SK-N-SH (cell line): ENCODE results near the gene ZSCAN9. TPM values are rescaled to one million over a fixed set of nuclear protein-coding genes. Genes with fewer than 3 reads are reported as not detected.

Experiments
- CTCF ChIA-PET: fragments of 300-600, 350-600 bp; formaldehyde crosslinking; extraction: SDS; loops from one replicate; lab custom pipeline; 2021; lab: Yijun Ruan, JAX
- POLR2A ChIA-PET: fragments of 350-600 bp; sonication (Branson Sonifier 250); formaldehyde crosslinking; extraction: SDS; loops from one replicate; lab custom pipeline; 2020; ENCODE audit warnings: antibody characterized with exemption, inconsistent platforms; lab: Yijun Ruan, JAX
- DNase-seq: peaks from one replicate; pipeline ENCODE4 v3.0.0; 2012
- H2AFZ ChIP-seq: fragments of 200-600 bp; sonication (generic); 2 replicates; pipeline ENCODE4 v1.8.1; 2016; ENCODE audit warnings: antibody characterized with exemption, mild to moderate bottlenecking, low read depth
- H3F3A ChIP-seq: fragments of 200-600 bp; sonication (generic); replicated peaks from 2 replicates; pipeline ENCODE3; 2016; ENCODE audit warnings: antibody characterized with exemption, mild to moderate bottlenecking; ENCODE audit not compliant: insufficient read depth
- H3K27ac ChIP-seq, 2 experiments: fragments of 200-500 bp in 1 of 2; fragments of 200-600 bp in 1 of 2; sonication (Bioruptor generic) in 1 of 2; sonication (generic), shearing (Covaris generic) in 1 of 2; 2 replicates each; pipeline versions ENCODE4 v1.5.1 to v1.6.1; 2014 to 2016; ENCODE audit warnings: low read depth in 2 of 2, inconsistent platforms in 1 of 2, low read length in 1 of 2, mild to moderate bottlenecking in 1 of 2, mixed read lengths in 1 of 2
- H3K27me3 ChIP-seq: fragments of 200-600 bp; sonication (generic), shearing (Covaris generic); 2 replicates; pipeline ENCODE4 v1.6.1; 2016; ENCODE audit warnings: mixed run types; ENCODE audit not compliant: insufficient read depth
- H3K36me3 ChIP-seq, 2 experiments: fragments of 200-500 bp in 1 of 2; fragments of 200-600 bp in 1 of 2; sonication (Bioruptor generic) in 1 of 2; sonication (generic) in 1 of 2; replicated peaks in 1 of 2; 2 replicates each; pipeline versions ENCODE3 to v1.5.1; 2014 to 2016; ENCODE audit warnings: low read length in 1 of 2, mild to moderate bottlenecking in 1 of 2; ENCODE audit not compliant: insufficient read depth in 2 of 2, control insufficient read depth in 1 of 2
- H3K4me1 ChIP-seq, 2 experiments: fragments of 200-500 bp in 1 of 2; fragments of 200-600 bp in 1 of 2; sonication (Bioruptor generic) in 1 of 2; sonication (generic), shearing (Covaris generic) in 1 of 2; 2 replicates each; pipeline versions ENCODE4 v1.5.1 to v1.6.1; 2014 to 2016; ENCODE audit warnings: low read depth in 1 of 2, low read length in 1 of 2, mixed run types in 1 of 2; ENCODE audit not compliant: insufficient read depth in 2 of 2, control insufficient read depth in 1 of 2
- H3K4me2 ChIP-seq: fragments of 200-600 bp; sonication (generic), shearing (Covaris generic); 2 replicates; pipeline ENCODE4 v1.6.1; 2017; ENCODE audit warnings: mixed run types
- H3K4me3 ChIP-seq, 2 experiments: fragments of 200-500 bp in 1 of 2; fragments of 200-600 bp in 1 of 2; sonication (Bioruptor generic) in 1 of 2; sonication (generic), shearing (Covaris generic) in 1 of 2; 2 replicates each; pipeline versions ENCODE4 v1.5.1 to v1.8.1; 2014 to 2016; ENCODE audit warnings: low read depth in 2 of 2, inconsistent platforms in 1 of 2, low read length in 1 of 2, mild to moderate bottlenecking in 1 of 2, mixed read lengths in 1 of 2, moderate library complexity in 1 of 2
- H3K79me2 ChIP-seq: fragments of 200-600 bp; sonication (generic); 2 replicates; pipeline ENCODE4 v1.8.1; 2017; ENCODE audit warnings: mild to moderate bottlenecking; ENCODE audit not compliant: insufficient read depth
- H3K9ac ChIP-seq: fragments of 200-600 bp; sonication (generic); 2 replicates; pipeline ENCODE4 v1.6.1; 2017; ENCODE audit warnings: mixed run types
- H3K9me2 ChIP-seq: fragments of 200-600 bp; sonication (generic); 2 replicates; pipeline ENCODE4 v1.6.1; 2017; ENCODE audit warnings: mixed run types
- H3K9me3 ChIP-seq: fragments of 200-600 bp; sonication (generic); 2 replicates; pipeline ENCODE4 v1.6.1; 2017; ENCODE audit warnings: mixed run types, mild to moderate bottlenecking, moderate library complexity
- H4K20me1 ChIP-seq: fragments of 200-600 bp; sonication (generic); 2 replicates; pipeline ENCODE4 v1.6.1; 2017; ENCODE audit warnings: mild to moderate bottlenecking, mixed run types; ENCODE audit not compliant: insufficient read depth
- CTCF ChIP-seq: fragments of 200-600 bp; sonication (generic); IDR thresholded peaks from 2 replicates; pipeline ENCODE4 v1.6.1; 2017; ENCODE audit warnings: antibody characterized with exemption, mild to moderate bottlenecking, moderate library complexity
- ELF1 ChIP-seq: IDR thresholded peaks from 2 replicates; pipeline ENCODE4 v1.4.0; 2012
- FOSL2 ChIP-seq: IDR thresholded peaks from 2 replicates; pipeline ENCODE4 v1.4.0; 2012; ENCODE audit warnings: low read depth, mild to moderate bottlenecking, moderate library complexity, borderline replicate concordance
- FOXJ3 ChIP-seq: sonication (generic); formaldehyde crosslinking; IDR thresholded peaks from 2 replicates; pipeline ENCODE4 v1.5.1; 2020; ENCODE audit warnings: mild to moderate bottlenecking, missing genetic modification reagents
- FOXM1 ChIP-seq: IDR thresholded peaks from 2 replicates; pipeline ENCODE4 v1.4.0; 2012; ENCODE audit warnings: low read depth, mild to moderate bottlenecking
- GATA2 ChIP-seq: sonication (generic); formaldehyde crosslinking; IDR thresholded peaks from 2 replicates; pipeline ENCODE4 v1.5.0; 2020; ENCODE audit warnings: mild to moderate bottlenecking, missing genetic modification reagents
- IRF3 ChIP-seq: fragments of 150-350 bp; IDR thresholded peaks from 2 replicates; pipeline ENCODE4 v1.6.1; 2016; ENCODE audit warnings: mild to moderate bottlenecking, low read depth, low read length
- MEF2A ChIP-seq: IDR thresholded peaks from 2 replicates; pipeline ENCODE4 v1.4.0; 2012; ENCODE audit warnings: low read depth, borderline replicate concordance
- NRF1 ChIP-seq: IDR thresholded peaks from 2 replicates; pipeline ENCODE4 v1.6.1; 2012; ENCODE audit warnings: low read depth, mild to moderate bottlenecking, low read length
- POLR2AphosphoS5 ChIP-seq: IDR thresholded peaks from 2 replicates; pipeline ENCODE4 v1.6.1; 2012; ENCODE audit warnings: low read depth, low read length
- RAD21 ChIP-seq: IDR thresholded peaks from 2 replicates; pipeline ENCODE4 v1.6.1; 2012; ENCODE audit warnings: mild to moderate bottlenecking, low read length
- REST ChIP-seq: IDR thresholded peaks from 2 replicates; pipeline ENCODE4 v1.6.1; 2012; ENCODE audit warnings: mild to moderate bottlenecking, low read depth, low read length, moderate library complexity
- RXRA ChIP-seq: IDR thresholded peaks from 2 replicates; pipeline ENCODE4 v1.4.0; 2012; ENCODE audit warnings: low read depth, mild to moderate bottlenecking, borderline replicate concordance
- SIN3A ChIP-seq: IDR thresholded peaks from 2 replicates; pipeline ENCODE4 v1.6.1; 2012; ENCODE audit warnings: low read depth, mild to moderate bottlenecking, low read length, moderate library complexity, borderline replicate concordance
- TAF1 ChIP-seq: IDR thresholded peaks from 2 replicates; pipeline ENCODE4 v1.6.1; 2012; ENCODE audit warnings: low read depth, mild to moderate bottlenecking, low read length, moderate library complexity, borderline replicate concordance
- TCF12 ChIP-seq: IDR thresholded peaks from 2 replicates; pipeline ENCODE4 v1.4.0; 2012
- TEAD4 ChIP-seq: IDR thresholded peaks from 2 replicates; pipeline ENCODE4 v1.4.0; 2012; ENCODE audit warnings: mild to moderate bottlenecking, borderline replicate concordance; ENCODE audit not compliant: insufficient read depth
- YY1 ChIP-seq: IDR thresholded peaks from 2 replicates; pipeline ENCODE4 v1.4.0; 2012; ENCODE audit warnings: low read depth, mild to moderate bottlenecking
- WGBS: methylation state at CpG from one replicate; pipeline ENCODE4 v1.1.6; 2017; ENCODE audit warnings: low lambda C conversion rate; 5-methylcytosine and 5-hydroxymethylcytosine counted together
- polyA plus RNA-seq, 3 experiments: library from polyadenylated mRNA; depleted of rRNA; stranded (reverse); fragments of >200 nt; gene quantifications; 2 replicates each; pipeline ENCODE4 v1.2.3, GENCODE V29; 2012

The ZSCAN9 gene
- polyA plus RNA-seq, 1 of the 3 experiments (the other 2 are of a cell fraction) = 13.7 TPM

GRCh38 chr6:28280595-28281287 is 55.7 kb downstream of the ZSCAN9 start:
- WGBS = 37% methylated on average over 3 of the region's 3 CpGs
- peaks cover 29 to 38% of the 10 kb centered on the region in 2 experiments for H3K36me3 ChIP-seq
- H3K27me3 ChIP-seq = no peaks in the 10 kb centered on the region
- H3K27ac ChIP-seq = peak overlapping the region; percentile 35 to 62; a peak in 2 of 4 replicates
- H3K4me3 ChIP-seq = peak overlapping the region; percentile 93 to 98
- ChIA-PET CTCF (interaction anchor here (0.6 to 1.9 kb wide), 7 partner anchors 14 to 152 kb away, joined by 3 to 10 read pairs (median 3); partner anchors contain the start of gene ZSCAN26), POLR2A (interaction anchor here (0.8 to 2.8 kb wide), 8 partner anchors 13 to 176 kb away, joined by 3 to 22 read pairs (median 6); partner anchors contain the start of genes ZKSCAN3, ZSCAN26 and ZSCAN31)
- H3K9me2 ChIP-seq = no peaks in the 10 kb centered on the region
- peak overlapping the region; percentile 91 for H3K4me2 ChIP-seq
- H3K9me3 ChIP-seq = no peaks in the 10 kb centered on the region
- peaks cover 0 to 7% of the 10 kb centered on the region in 2 experiments; a peak in 2 of 4 replicates for H3K4me1 ChIP-seq
- peak overlapping the region; percentile 99 for H2AFZ ChIP-seq
- H4K20me1 ChIP-seq = no peaks in the 10 kb centered on the region
- H3F3A ChIP-seq = peaks cover 8% of the 10 kb centered on the region
- peaks cover 22% of the 10 kb centered on the region; the same call in 1 of the 2 replicates for H3K79me2 ChIP-seq
- peak overlapping the region; percentile 72 for H3K9ac ChIP-seq
- no peak for TF ChIP-seq TAF1
- no peak for TF ChIP-seq TEAD4
- no peak for TF ChIP-seq ELF1
- TF ChIP-seq POLR2AphosphoS5 = no peak
- TF ChIP-seq, all 33 proteins: peak for 0
- no peak for DNase-seq

- 2% methylated on average over 11 of the region's 50 CpGs for WGBS
- CTCF ChIA-PET = interaction anchor here (0.9 to 1.9 kb wide), 6 partner anchors 14 to 153 kb away, joined by 3 to 10 read pairs (median 4); partner anchors contain the start of gene ZSCAN26
- peak; percentile 49; the same call in 1 of the 2 replicates for TF ChIP-seq REST
- TF ChIP-seq RAD21 = no peak; the same call in 1 of the 2 replicates
- no peak for TF ChIP-seq CTCF
- TF ChIP-seq GATA2 = no peak
- TF ChIP-seq FOXM1 = no peak
- no peak for TF ChIP-seq IRF3
- no peak for TF ChIP-seq NRF1
- TF ChIP-seq MEF2A = no peak
- no peak for TF ChIP-seq TCF12
- no peak for TF ChIP-seq RXRA
- no peak for TF ChIP-seq FOXJ3
- TF ChIP-seq SIN3A = peak; percentile 91; the same call in 1 of the 2 replicates
- peak; percentile 90 for TF ChIP-seq TAF1
- no peak for TF ChIP-seq FOSL2
- peak; percentile 42 for TF ChIP-seq YY1
Observed at GRCh38 chr6:28281288-28282064, 56.4 kb downstream of the ZSCAN9 start, which contains the start of gene PGBD1. Gene PGBD1 (plus strand): TSS chr6:28281572. CDS start chr6:28283814, 2,242 bp downstream.

More at GRCh38 chr6:28281288-28282064, 56.4 kb downstream of the ZSCAN9 start, which contains the start of gene PGBD1:
- Histone ChIP-seq H3K27ac (peak within 1 kb of the TSS; percentile 35 to 83; a peak in 3 of 4 replicates), H3K4me3 (peak within 1 kb of the TSS; percentile 93 to 98), H3K79me2 (peaks cover 22% of the 10 kb centered on the region; the same call in 1 of the 2 replicates), H3K27me3 (no peaks in the 10 kb centered on the region), H2AFZ (peak within 1 kb of the TSS; percentile 99), H3K36me3 (peaks cover 29 to 39% of the 10 kb centered on the region in 2 experiments), H3K9me3 (no peaks in the 10 kb centered on the region), H3K9ac (peak within 1 kb of the TSS; percentile 72), H4K20me1 (no peaks in the 10 kb centered on the region), H3K4me2 (peak within 1 kb of the TSS; percentile 91), H3K4me1 (peaks cover 0 to 7% of the 10 kb centered on the region in 2 experiments; a peak in 2 of 4 replicates), H3K9me2 (no peaks in the 10 kb centered on the region), H3F3A (peaks cover 8% of the 10 kb centered on the region)
- POLR2A ChIA-PET = interaction anchor here (0.8 to 2.8 kb wide), 9 partner anchors 11 to 177 kb away, joined by 3 to 22 read pairs (median 4); partner anchors contain the start of genes ZKSCAN3, ZSCAN26 and ZSCAN31
- peak; percentile 92 for DNase-seq
